ENCODE data around the gene SLAMF8.

SLAMF8 gene

DNA sequence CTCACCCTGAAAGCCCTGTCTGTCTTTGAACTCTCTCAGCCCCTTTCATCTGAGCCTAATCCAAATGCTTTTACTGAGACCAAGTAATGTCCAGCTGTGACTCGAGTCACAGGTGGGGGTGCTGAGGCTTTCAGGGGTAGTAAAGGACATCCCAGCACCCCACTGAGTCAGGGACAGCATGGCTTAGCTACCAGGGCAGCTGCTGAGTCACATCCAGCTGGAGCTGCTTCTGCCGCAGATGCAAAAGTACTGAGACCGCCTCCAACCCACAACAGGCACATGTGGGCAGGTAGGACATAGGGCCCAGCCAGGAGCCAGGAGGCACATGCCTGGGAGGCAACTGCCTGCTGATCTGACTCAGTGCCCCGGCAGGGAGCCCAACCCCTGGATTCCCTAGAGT, 42.5 kb downstream of the SLAMF8 start:
- DNase-seq (ENCODE audit: low read depth, low spot score) = peak; percentile 48

DNA sequence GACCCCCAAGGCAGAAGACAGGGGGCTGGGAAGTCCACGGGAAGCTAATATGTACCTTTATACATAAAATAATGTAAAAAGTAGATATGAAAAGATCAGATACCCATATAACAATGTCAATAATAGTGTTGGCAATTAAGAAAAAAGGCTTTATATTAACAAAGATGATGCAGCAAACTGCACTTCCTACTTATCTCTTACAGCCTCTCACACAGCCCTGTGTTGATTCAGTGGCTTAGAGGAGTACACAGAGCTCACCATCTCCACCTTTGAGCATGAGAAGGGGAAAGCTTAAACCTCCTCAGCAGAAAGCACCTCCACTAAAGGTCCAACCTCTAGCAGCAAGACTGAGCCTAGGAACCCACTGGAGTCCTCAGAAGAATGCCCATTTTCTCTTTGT, 42.9 kb downstream of the SLAMF8 start:
- no peak for DNase-seq (ENCODE audit: low read depth, low spot score)

DNA sequence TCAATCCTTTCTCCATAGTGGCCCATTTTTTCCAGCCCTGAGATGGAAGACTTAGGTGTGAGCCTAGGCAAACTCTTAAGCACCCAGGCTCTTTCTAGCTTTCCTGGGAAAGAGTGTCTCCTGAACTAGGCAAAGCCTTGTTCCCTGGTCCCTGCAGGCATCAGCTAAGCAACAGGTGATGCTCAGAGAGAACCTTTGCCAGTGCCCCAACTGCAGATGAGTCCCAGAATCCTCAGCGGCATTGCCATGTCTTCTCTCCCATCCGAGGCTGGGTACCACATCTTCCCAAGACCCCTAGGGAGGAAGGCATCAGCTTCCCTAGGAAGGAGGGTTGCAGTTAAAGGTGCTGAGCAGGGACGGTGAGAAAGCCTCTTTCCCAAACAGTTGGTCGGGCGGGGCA, 44.0 kb downstream of the SLAMF8 start:
- DNase-seq (ENCODE audit: low read depth, low spot score) = no peak

DNA sequence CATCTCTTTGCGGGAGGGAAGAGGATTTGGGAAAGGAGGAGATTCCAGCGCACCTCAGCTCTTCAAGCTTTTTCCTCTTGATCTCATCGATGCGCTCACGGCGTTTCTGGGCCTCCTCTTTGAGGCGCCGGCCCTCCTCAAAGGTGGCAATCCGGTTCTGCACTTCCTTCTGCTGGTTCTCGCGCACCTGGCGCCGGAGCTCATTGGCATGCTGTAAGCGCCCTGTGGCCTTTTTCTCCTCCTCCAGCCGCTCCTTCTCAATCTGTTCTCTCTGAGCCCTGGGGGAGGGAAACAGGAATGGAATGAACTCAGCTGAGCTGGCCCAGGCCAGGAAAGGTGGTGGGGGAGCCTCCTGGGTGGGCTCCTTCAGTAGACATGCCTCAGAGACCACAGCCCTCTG, 46.2 kb downstream of the SLAMF8 start:
- no peak for DNase-seq (ENCODE audit: low read depth, low spot score)

DNA sequence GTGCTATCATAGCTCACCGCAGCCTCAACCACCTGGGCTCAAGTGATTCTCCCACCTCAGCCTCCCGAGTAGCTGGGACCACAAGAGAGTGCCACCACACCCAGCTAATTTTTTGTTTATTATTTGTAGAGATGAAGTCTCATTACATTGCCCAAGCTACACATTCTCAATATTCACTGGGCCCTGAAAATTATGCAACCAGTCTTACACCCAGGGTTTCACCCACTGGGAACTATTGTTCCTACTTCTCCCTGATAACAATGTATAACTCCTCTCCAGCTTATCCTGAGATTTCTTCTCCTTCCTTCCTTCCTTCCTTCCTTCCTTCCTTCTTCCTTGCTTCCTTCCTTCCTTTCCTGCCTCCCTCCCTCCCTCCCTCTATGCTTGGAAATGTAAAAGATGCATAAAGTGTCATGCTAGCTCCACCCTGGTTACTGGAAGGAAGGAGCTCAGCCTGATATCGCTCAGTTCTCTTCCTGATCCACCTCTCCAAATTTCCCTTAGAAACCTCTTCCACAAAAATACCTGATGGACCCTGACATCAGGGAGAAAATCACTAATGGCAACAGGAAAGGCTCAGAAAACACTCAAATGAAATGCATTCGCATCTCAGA, 47.0 kb downstream of the SLAMF8 start:
- DNase-seq (ENCODE audit: low read depth, low spot score) = no peak

DNA sequence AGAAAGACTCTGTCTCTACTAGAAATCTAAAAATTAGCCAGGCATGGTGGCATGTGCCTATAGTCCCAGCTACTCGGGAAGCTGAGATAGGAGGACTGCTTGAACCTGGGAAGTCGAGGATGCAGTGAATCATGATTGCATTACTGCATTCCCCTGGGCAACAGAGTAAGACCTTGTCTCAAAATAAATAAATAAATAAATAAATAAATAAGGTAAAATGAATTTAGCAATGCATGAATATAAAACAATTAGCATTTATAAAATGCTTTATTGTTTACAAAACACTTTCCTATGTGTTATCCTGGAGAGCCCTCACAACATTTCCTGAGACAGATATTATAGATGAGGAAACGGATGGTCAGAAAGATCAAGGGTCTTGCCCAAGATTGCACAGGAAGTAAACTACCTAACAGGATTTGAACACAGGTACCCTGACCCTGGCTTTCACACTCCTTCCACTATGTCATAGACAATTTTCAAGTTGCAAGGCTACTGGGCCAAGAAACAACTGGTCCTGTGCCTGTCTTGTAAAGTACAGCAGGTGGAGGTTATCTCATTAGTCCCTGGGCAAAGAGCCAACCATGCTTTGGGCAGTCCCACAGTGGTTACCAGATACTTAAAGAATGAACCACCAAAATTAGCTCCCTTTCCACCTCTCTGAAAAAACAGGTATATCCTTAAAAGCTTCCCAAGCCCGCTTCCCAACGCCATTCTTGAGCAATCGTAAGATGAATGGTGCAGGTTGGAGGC, 51.2 kb downstream of the SLAMF8 start:
- DNase-seq (ENCODE audit: low read depth, low spot score) = no peak

DNA sequence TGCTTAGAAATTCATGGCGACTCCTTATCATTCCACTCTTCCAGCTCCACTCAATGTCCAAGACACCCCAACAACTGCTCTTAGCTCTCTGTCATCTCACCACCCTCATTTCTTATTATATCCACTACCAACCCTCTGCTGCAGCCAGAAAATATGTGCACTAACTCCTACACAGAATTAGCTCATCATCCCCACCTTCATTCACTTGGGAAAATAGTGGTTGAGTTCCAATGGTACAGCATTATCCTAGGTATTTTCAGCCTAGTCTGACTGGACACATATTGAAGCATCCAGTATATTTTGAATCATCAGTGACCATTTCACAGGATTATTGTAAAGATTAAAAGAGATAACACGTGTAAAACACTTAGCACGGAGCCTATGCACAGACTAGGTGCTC, 52.5 kb downstream of the SLAMF8 start:
- DNase-seq (ENCODE audit: low read depth, low spot score) = no peak

DNA sequence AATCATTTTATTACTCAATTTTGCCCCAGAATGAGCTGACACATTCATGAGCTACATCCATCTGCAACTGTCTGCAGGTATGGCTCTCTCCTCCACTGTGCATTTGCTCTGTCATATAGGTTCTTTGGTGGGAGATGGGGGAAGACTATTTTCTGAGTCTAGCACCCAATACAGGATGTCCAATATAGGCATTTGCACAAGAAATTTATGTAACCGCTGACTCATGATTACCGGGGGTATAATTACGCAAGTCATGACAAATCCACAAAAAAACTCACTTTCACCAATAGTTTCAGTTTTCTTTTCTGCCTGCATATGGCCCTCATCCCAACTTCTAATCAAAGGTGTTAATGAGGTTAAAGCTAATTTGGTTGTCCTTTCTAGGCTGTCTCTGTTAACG, 53.3 kb downstream of the SLAMF8 start:
- DNase-seq (ENCODE audit: low read depth, low spot score) = no peak

DNA sequence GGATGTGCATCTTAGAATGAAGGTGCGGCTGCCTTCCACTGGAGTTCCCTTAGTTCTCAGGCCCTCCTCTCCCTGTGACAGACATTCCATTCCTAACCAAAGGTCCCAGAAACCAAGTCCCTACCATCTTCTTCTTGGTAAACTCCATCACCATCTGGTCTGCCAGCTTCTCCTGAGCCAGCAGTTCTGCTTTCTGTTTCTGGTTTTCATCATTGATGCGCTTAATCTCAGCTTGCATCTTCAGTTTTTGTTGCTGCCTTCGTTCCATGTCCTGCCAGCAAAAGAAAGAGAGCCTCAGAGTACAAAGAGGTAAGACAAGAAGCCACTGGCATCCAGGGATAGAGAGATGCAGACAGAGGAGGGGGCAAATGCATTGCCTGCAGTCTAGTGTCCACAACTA, 53.8 kb downstream of the SLAMF8 start:
- DNase-seq (ENCODE audit: low read depth, low spot score) = no peak

DNA sequence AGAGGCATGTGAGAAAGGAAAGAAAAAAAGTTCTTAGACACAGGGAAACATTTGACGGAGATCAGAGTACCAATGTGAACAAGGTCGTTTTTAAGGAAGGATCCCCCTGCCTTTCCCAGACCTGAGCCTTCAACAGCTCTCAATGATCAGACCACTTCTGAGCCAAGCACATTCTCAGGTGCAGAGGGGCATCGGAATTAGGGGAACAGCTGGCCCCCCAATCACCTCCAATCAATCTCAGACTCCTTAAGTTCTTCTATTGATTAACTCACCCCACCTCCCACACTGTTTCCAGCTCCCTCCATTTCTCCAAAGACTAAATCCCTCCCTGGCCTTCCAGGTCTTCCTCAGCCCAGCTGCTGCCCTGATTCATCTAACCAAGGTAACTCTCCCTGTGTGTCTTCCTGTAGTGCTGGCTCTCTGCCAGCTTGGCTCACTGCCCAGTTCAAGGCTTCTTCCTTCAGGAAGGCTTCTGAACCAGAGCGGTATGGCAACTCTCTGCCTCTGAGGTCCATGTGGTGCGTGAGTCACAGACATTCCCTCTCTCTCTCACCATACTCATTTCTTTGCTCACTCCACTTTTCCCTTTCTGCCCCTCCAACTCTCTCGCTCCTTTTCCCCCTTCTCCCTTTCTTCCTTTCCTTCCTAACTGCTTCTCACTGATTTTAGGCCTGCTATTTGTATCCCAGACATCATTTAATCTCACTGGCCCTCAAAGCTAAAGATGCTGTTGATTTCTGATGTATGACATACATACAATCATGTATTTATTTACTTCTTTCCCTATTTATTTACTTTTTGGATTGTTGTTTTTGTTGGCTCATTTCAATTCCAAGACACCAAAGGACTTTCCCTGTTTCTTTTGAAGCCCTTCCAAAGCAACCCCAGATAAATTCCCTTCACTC, 55.2 kb downstream of the SLAMF8 start:
- DNase-seq (ENCODE audit: low read depth, low spot score) = peak; percentile 92

DNA sequence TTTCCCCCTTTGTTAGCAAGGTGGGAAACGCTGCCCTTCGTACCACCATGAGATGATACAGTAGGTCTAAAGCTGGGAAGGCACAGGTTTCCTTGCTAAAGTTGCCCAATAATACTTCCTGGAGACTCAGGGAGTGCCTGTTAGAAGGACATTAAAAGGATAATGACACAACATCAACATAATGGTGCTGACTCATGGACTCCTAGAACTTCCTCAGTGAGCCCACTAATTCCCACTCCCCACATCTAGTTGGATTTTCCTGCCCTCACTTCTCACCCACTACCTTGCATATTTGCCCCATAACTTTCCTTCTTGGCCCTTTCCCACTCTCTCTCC, 55.8 kb downstream of the SLAMF8 start:
- no peak for DNase-seq (ENCODE audit: low read depth, low spot score)

DNA sequence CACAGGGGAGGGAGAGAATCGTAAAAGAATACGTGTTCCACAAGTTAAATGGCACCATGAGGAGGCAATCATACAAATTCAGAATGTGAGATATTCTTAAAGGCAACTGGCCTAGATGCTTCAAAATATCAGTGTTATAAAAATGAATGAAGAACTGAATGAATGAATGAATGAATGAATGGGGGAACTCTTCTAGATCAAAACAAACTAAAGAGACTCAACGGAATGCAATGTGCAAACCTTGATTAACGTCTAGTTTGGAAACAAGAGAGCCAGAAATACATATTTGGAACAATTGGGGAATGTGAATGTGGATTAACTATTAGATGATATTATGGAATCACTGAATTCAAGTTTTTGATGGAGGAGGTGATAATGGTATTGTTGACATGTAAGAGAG, 56.5 kb downstream of the SLAMF8 start:
- DNase-seq (ENCODE audit: low read depth, low spot score) = no peak

DNA sequence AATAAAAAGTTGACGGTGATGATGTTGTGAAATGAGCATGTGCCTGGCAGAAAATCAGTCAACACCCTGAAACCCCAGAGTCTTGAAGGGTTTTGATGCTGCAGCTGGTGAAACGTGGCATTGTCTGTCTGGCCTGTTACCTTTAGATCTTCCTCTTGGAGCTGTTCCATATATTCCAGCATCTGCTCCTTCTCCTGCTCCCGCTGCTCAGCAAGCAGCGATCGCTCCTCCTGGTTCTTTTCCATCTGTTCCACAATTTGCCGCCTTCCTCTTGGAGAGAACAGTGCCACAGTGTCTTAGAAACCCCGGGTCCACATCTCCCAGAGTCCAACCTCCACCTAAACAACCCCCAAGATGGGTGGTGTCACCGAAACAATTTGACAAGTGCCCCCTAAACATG, 57.6 kb downstream of the SLAMF8 start:
- no peak for DNase-seq (ENCODE audit: low read depth, low spot score)

All from astrocyte of the hippocampus (primary cell).